HUDEP-2 (cell line): ENCODE data around the gene B4GAT1.
"Not testable (repeated sequence)": the region's sequence is repeated elsewhere in the genome, so short reads cannot be mapped to it uniquely, and the experiment has no call there.

Source experiments
- DNase-seq, 76 experiments: peaks; one replicate each; lab custom pipeline; 2025; ENCODE audit not compliant: unreplicated experiment in 76 of 76; lab: John Stamatoyannopoulos, UW

B4GAT1 gene

DNA sequence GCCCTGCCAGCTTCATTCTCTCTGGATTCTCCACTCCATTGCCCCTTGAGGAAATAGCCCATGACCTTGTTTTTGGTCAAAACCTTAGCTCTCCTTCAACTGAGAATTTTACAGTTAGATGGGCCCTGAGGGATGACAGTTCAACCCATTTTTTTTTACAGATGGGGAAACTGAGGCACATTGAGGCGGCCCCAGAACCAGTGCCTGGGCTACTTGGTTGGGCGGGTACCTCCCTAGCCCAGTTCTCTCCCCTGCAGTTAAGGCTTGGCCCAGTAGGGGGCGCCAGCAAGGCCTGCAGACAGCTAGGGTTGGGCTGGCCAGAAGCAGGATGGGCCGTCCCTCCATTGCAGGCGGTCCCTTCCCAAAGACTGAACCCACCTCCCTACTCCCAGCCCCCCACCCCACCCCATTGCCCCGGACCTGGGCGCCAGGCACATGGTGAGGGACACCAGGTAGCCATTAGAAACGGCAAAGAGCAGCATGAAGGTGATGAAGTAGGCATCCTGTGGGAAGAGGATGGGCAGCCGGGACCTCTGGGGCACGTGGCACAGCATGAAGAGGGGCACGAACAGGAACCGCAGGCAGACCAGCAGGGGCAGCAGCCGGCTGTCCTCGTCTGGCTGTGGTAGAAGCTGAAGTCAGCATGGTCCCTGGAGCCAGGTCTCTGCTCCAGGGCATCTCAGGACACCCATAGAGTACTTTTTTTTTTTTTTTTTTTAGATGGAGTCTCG lies 16.5 kb upstream of the B4GAT1 start:
- DNase-seq: peak in 67 of 76 experiments; percentile 8 to 81 (median 58)

- DNase-seq: no peak
Observed at GRCh38 chr11:66363187-66363601, 15.8 kb upstream of the B4GAT1 start.

GRCh38 chr11:66362481-66363147 lies 15.2 kb upstream of the B4GAT1 start:
- DNase-seq: no peak

DNA sequence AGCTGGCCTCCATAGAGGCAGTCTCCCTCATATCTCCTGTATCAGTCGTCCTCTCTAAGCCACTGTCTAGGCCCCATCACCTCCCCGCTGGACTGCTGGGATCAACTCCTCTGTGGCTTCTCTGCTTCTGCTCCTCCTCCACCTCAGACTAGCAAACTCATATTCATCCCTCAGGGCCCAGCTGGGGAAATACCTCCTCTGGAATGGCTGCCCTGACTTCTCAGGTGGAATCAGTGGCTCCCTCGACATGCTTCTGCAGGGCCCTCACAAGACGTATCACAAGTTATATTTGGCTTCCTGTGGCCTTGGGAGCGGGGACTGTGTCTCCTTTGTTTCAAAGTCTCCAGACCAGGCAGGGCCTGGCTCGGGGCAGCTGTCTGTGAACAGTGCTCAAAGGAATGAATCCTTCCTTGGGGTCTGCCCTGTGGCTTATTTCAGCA lies 14.1 kb upstream of the B4GAT1 start:
- no peak for DNase-seq

- DNase-seq: no peak
Observed at GRCh38 chr11:66360406-66361073, 13.1 kb upstream of the B4GAT1 start.

DNA sequence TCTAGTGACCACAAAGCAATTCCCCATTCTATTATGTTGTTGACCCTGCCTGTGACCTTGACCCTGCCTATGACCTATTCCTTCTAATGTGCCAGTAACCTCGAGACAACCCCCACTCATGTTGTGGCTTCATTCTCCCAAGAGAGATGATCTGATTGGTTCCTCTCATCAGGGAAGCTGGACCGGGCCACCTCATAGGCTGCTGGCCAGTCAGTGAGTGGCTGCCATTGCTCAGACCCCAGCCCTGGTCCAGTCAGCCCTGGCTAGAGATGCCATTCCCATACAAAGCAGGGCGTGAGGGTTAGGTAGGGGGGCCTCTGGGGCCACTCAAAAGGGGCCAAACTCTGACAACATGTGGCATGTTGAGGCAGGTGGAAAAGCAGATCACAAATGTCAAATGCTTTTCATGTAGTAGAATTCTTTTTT lies 12.2 kb upstream of the B4GAT1 start:
- no peak for DNase-seq

- DNase-seq: not testable (repeated sequence)
Observed at GRCh38 chr11:66350560-66351235, 3.3 kb upstream of the B4GAT1 start.

DNA sequence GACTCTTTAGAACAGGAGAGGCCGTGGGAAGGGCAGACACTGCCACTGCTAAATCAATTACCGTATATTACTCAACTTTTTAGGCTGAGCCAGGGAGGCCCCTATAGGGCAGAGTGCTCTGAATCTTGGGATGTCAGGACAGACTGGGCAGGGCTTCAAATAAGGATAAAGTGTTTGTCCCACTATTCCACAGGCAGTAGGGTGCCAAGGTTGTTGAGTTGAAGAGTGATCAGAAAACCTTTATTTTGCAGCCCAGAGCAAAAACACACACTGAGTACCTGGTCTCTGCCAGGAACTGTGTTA lies 1.6 kb upstream of the B4GAT1 start:
- no peak for DNase-seq

GRCh38 chr11:66346476-66347424 lies 679 bp downstream of the B4GAT1 start:
- DNase-seq: no peak

- peak in 1 of 76 experiments; percentile 72 for DNase-seq
Observed at GRCh38 chr11:66345316-66345649, 2.1 kb downstream of the B4GAT1 start.

DNA sequence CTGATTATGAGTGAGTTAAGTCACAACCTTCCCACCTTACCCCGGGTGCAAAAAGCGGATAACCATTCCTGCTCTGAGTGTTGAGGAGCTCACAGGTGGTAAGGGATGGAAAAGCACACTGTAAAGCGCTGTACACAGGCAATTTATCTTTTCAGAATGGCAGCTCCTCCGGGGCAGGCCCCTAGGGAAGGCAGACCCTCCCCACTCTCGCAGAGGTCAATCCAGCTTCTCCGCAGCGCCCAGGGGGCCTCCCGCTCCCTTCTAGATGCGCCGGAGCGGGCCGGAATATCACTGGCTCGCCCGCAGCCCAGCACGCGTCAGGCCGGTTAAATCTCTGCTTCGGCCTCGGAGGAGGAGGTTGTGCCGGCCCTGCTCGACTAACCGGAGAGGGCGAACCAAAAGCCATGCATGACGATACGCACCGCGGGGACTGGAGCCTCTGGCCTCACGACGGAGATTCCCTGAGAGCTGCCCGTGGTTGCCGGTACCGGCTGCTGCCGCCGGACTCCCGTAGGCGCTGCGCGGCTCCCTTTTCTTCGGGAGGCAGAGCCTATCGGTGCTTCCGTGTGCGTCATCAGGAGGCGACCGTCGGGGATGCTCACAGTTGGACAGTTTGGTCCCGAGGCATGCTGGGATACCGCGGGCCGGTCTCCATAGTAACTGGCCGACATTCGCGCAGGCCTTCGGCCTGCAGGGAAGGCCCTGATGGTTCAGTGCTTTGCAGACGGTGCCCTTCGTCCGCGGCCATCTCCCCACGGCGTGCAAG lies 2.7 kb downstream of the B4GAT1 start, which contains the start of gene BRMS1:
Gene BRMS1 (minus strand): TSS at position 555 of the 766 bp plus-strand sequence. CDS start 2,870 bp downstream, outside the sequence.
- peak in 74 of 76 experiments; percentile 62 to 96 (median 88) for DNase-seq

DNA sequence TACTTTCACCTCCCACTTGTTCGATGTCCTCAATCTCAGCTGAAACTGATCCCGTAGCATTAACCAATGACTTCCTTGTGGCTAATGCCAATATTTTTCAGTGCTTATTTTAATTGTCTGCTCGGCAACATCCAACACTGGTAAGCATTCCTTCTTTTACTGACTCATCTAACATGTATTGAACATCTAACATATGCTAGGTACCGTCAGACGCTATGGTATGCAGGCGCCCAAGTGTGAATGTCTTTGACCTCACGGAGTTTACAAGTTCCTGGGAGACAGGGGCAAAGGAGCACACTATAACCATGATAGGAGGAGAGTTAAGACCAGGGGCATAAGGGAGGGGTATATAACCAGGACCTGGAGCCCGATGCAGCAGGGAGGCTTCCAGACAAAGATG lies 4.3 kb downstream of the B4GAT1 start:
- no peak for DNase-seq

- DNase-seq: no peak
Observed at GRCh38 chr11:66341502-66342126, 5.8 kb downstream of the B4GAT1 start.

DNA sequence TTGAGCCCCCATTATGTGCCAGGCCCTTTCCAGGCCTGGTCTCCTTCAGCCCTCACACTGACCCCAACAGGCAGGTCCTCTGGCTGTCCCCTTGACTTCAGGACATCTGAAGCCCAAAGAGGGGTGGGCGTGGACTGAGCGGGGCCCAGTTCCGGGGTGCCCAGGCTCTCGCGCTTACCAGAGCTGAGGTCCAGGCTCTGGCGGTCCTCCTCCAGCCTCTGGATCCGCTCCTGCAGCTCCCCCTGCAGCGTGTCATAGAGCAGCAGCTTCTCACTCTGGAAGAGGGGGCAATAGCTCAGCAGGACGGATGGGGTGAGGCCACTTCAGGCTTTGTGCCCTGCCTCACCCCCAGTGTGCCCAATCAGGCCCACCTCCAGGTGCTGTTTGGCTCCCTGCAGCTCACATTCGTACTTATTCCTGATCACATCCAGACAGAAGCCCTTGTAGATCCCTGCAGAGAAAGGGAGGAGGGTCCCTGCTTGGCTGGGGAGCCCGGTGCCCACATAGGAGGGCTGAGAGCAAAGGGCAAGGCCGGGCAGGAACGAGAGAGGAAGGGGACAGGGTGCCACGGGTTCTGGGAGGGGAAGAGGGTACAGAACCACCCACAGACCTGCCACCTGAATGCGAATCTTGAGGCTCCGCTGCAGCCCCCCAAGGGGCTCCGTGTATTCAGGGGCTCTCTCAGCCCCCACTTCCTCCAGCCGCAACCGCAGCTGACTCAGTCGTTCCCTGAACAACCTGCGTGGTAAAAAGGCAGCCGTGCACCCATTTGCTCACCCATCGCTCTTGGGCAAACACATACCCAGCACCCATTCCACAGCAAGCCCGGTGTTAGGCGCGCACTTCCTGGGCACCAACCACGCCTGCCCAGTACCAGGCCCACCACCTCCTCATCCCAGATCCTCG lies 6.6 kb downstream of the B4GAT1 start:
- no peak for DNase-seq

DNA sequence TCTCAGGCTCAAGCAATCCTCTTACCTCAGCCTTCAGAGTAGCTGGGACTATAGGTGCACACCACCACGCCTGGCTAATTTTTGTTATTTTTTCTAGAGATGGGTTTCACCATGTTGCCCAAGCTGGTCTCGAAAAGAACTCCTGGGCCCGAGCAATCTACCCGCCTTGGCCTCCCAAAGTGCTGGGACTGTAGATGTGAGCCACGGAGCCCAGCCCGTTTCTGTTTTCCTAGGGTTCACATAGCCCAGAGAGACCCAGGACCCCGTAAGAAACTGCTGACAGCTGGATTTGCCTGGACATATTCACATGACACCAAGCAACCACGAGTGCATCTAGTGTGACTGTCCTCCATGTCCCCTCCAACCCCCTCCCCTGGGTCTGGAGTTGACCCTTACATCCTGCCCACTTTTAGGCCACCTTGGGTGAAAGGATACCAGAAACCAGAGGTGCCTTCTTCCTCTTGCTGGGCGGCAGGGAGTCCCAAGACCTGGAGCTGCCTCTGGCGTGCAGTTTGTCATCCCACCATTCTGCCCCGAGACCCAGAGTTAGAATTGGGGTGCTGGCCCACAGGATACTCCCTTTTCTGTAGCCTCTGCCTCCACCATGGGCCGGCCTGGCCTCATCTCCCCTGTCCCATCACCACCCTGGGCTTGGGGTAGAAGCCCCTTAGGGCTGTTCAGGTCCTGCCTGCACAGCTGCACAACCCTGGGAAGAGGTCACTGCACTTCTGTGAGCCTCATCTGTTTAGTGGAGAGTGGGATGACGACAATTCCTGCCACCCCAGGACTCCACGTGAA lies 7.5 kb downstream of the B4GAT1 start:
- DNase-seq: no peak

DNA sequence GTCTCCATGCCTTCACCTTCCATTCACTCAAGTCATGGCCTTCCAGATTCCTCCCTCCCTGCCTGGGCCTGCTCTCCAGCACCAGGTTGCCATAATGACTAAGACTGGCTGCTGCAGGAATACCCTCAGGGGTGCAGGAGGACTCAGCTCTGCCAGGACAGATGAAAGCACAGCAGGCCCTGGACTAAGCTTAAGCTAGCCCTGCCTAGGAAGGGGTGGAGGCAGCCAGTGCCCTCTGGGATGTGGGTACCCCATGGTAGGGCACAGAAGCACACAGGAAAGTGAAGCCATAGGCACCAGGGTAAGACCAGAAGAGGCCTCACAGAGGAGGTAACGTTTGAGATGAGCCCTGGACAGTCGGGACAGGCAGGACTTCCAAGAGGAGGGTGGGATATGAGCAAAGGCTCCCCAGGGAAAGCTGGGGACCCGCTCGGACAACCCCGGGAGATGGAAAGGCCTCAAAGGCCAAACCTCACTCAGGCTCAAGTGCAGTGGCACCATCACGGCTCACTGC lies 8.2 kb downstream of the B4GAT1 start:
- DNase-seq: no peak
